ENCODE measurements around the gene ELFN1.

ELFN1 gene

DNA sequence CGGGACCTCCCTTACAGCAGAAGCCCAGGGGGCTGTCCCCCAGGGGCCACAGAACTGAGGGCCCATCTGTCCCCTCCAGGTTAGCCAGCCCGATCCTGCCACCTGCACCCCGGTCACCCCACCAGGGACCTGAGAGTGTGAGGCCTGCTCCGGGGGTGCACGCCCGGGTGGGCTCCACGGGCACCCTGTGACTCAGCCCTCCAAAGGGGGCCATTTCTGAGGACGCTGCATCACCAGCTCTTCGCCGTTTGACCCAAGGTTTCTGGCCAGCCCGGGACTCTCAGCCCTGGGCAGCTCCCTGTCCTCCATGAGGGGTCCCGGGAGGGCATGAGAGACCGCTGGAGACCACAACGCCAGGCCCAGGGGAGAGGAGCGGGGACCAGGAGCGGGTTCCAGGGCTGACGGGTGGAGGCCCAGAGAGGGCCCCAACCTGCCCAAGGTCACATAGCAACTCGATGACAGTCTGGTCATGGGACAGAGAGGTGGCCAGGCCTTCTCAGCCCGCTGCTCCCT is 79.3 kb downstream of the ELFN1 start:
- H3K9me3 ChIP-seq (ENCODE audit: insufficient read depth, low read length, severe bottlenecking), result no peaks in the 10 kb centered on the region
- no peak overlapping the region for H3K4me3 ChIP-seq (ENCODE audit: low read depth in 1 of 2, low read length in 2 of 2)
- no peak for TF ChIP-seq EZH2 (IDR thresholded peaks at IDR 0.05; ENCODE audit: borderline replicate concordance, low read depth, low read length, severe bottlenecking)
- TF ChIP-seq, protein P1, sequence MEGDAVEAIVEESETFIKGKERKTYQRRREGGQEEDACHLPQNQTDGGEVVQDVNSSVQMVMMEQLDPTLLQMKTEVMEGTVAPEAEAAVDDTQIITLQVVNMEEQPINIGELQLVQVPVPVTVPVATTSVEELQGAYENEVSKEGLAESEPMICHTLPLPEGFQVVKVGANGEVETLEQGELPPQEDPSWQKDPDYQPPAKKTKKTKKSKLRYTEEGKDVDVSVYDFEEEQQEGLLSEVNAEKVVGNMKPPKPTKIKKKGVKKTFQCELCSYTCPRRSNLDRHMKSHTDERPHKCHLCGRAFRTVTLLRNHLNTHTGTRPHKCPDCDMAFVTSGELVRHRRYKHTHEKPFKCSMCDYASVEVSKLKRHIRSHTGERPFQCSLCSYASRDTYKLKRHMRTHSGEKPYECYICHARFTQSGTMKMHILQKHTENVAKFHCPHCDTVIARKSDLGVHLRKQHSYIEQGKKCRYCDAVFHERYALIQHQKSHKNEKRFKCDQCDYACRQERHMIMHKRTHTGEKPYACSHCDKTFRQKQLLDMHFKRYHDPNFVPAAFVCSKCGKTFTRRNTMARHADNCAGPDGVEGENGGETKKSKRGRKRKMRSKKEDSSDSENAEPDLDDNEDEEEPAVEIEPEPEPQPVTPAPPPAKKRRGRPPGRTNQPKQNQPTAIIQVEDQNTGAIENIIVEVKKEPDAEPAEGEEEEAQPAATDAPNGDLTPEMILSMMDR (IDR thresholded peaks at IDR 0.05; ENCODE audit: borderline replicate concordance, extremely low read depth, low read length, poor library complexity, severe bottlenecking), result no peak
- H3K36me3 ChIP-seq (ENCODE audit: insufficient read depth, low read length), result peaks cover 12% of the 10 kb centered on the region
- no peak overlapping the region for H2AFZ ChIP-seq (ENCODE audit: low read depth, low read length)
- H4K20me1 ChIP-seq (ENCODE audit: insufficient read depth, low read length), result no peaks in the 10 kb centered on the region; the same call in 1 of the 2 replicates
- no peak overlapping the region for H3K9ac ChIP-seq (ENCODE audit: low read depth, low read length)
- H3K4me1 ChIP-seq (ENCODE audit: insufficient read depth, low read length), result no peaks in the 10 kb centered on the region
- H3K79me2 ChIP-seq (ENCODE audit: insufficient read depth, low read length), result no peaks in the 10 kb centered on the region
- ATAC-seq (ENCODE audit: insufficient read depth, low read depth) (no peak), DNase-seq (no peak)
- H3K27me3 ChIP-seq (ENCODE audit: insufficient read depth, low read length, poor library complexity), result no peaks in the 10 kb centered on the region
- no peak overlapping the region for H3K27ac ChIP-seq (ENCODE audit: low read length)
- H3K4me2 ChIP-seq (ENCODE audit: insufficient read depth, low read length), result no peak overlapping the region

DNA sequence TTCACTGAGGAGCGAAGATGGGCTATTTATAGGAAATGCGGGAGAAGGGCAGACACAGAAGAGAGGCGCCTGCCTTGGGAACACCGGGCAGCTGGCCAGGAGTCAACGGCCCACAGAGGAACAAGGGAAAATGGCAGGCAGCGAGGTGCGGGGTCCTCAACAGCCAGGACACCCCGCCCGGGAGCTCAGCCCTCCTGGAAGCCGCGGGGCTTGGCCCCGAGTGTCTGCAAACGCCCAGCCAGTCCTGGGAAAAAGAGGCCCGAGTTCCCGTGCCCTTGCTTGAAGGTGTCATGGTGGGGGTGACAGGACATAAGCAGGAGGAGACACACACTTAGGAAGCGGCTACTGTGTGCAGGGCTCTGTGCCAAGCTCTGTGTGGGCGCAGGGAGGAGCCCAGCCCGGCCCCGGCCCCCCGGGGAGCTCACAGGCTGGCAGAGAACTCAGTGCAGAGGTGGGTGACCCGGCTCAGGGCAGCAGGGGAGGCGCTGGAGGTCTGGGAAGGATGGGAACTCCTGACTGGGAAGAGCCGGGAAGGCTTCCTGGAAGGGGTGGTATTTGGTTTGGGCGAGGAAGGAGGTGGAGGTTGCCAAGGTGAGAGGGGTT is 79.9 kb downstream of the ELFN1 start:
- TF ChIP-seq, protein P1 (IDR thresholded peaks at IDR 0.05; ENCODE audit: borderline replicate concordance, extremely low read depth, low read length, poor library complexity, severe bottlenecking), result no peak
- TF ChIP-seq EZH2 (IDR thresholded peaks at IDR 0.05; ENCODE audit: borderline replicate concordance, low read depth, low read length, severe bottlenecking), result no peak
- no peak overlapping the region for H2AFZ ChIP-seq (ENCODE audit: low read depth, low read length)
- DNase-seq (no peak), ATAC-seq (ENCODE audit: insufficient read depth, low read depth) (no peak)
- no peak overlapping the region for H3K4me2 ChIP-seq (ENCODE audit: insufficient read depth, low read length)
- H3K4me1 ChIP-seq (ENCODE audit: insufficient read depth, low read length), result no peaks in the 10 kb centered on the region
- H3K9me3 ChIP-seq (ENCODE audit: insufficient read depth, low read length, severe bottlenecking), result no peaks in the 10 kb centered on the region
- no peaks in the 10 kb centered on the region for H3K79me2 ChIP-seq (ENCODE audit: insufficient read depth, low read length)
- no peaks in the 10 kb centered on the region; the same call in 1 of the 2 replicates for H4K20me1 ChIP-seq (ENCODE audit: insufficient read depth, low read length)
- peaks cover 6% of the 10 kb centered on the region for H3K36me3 ChIP-seq (ENCODE audit: insufficient read depth, low read length)
- no peak overlapping the region for H3K27ac ChIP-seq (ENCODE audit: low read length)
- no peak overlapping the region for H3K9ac ChIP-seq (ENCODE audit: low read depth, low read length)
- no peaks in the 10 kb centered on the region for H3K27me3 ChIP-seq (ENCODE audit: insufficient read depth, low read length, poor library complexity)
- no peak overlapping the region for H3K4me3 ChIP-seq (ENCODE audit: low read depth in 1 of 2, low read length in 2 of 2)

DNA sequence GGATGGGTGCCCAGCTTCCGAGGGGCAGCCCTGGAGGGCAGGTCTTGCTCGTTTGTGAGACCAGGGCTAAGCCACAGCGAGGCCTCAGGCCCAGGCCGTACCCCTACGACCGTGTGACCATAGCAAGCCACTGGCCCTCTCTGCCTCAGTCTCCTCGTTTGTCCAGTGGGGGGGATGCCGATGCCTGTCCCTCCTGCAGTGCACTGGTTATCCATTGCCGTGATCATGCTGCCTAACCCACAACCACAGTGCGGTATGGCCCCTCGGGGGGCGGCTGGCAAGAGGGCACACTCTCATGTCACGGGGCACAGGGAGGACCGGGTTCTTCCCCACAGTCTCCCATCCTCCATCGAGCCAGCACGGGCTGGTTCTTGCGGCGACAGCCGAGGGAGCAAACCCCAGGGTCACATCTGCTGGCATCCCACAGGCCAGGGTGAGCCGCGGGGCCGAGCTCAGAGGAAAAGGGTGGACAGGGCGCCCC is 80.5 kb downstream of the ELFN1 start:
- Histone ChIP-seq H3K27ac (ENCODE audit: low read length) (no peak overlapping the region), H3K36me3 (ENCODE audit: insufficient read depth, low read length) (peaks cover 2% of the 10 kb centered on the region), H3K4me1 (ENCODE audit: insufficient read depth, low read length) (no peaks in the 10 kb centered on the region), H2AFZ (ENCODE audit: low read depth, low read length) (no peak overlapping the region), H4K20me1 (ENCODE audit: insufficient read depth, low read length) (no peaks in the 10 kb centered on the region; the same call in 1 of the 2 replicates), H3K9me3 (ENCODE audit: insufficient read depth, low read length, severe bottlenecking) (no peaks in the 10 kb centered on the region), H3K4me2 (ENCODE audit: insufficient read depth, low read length) (no peak overlapping the region), H3K79me2 (ENCODE audit: insufficient read depth, low read length) (no peaks in the 10 kb centered on the region), H3K4me3 (ENCODE audit: low read depth in 1 of 2, low read length in 2 of 2) (no peak overlapping the region), H3K27me3 (ENCODE audit: insufficient read depth, low read length, poor library complexity) (no peaks in the 10 kb centered on the region), H3K9ac (ENCODE audit: low read depth, low read length) (no peak overlapping the region)
- TF ChIP-seq, protein P1 (IDR thresholded peaks at IDR 0.05; ENCODE audit: borderline replicate concordance, extremely low read depth, low read length, poor library complexity, severe bottlenecking), result no peak
- TF ChIP-seq EZH2 (IDR thresholded peaks at IDR 0.05; ENCODE audit: borderline replicate concordance, low read depth, low read length, severe bottlenecking), result no peak
- no peak for ATAC-seq (ENCODE audit: insufficient read depth, low read depth)
- no peak for DNase-seq

All from DND-41 (cell line).